ENCODE measurements around the gene MSRB1.
A peak's percentile ranks its signal among the peaks of the same experiment; 100 is the strongest.
"Not testable (repeated sequence)": the region's sequence is repeated elsewhere in the genome, so short reads cannot be mapped to it uniquely, and the experiment has no call there.

MSRB1 gene

GRCh38 chr16:1964506-1965395 lies 21.8 kb upstream of the MSRB1 start, which contains the start of gene RPS2:
TSS of gene RPS2 (minus strand) at chr16:1964826. CDS start at chr16:1964625, 201 bp downstream.
- no peak for TF ChIP-seq CTCF (IDR thresholded peaks at IDR 0.05; ENCODE audit: control insufficient read depth, insufficient read depth, low read depth, low read length, missing control alignments)
- H3K4me3 ChIP-seq (ENCODE audit: control insufficient read depth, low read depth, low read length) = peak within 1 kb of the TSS; percentile 96
- peak; percentile 94 for DNase-seq (ENCODE audit: low read depth)

- H3K4me3 ChIP-seq (ENCODE audit: control insufficient read depth, low read depth, low read length) = peak overlapping the region; percentile 96
- no peak for TF ChIP-seq CTCF (IDR thresholded peaks at IDR 0.05; ENCODE audit: control insufficient read depth, insufficient read depth, low read depth, low read length, missing control alignments)
- DNase-seq (ENCODE audit: low read depth) = no peak
Measured at GRCh38 chr16:1963806-1964505, 21.0 kb upstream of the MSRB1 start.

DNA sequence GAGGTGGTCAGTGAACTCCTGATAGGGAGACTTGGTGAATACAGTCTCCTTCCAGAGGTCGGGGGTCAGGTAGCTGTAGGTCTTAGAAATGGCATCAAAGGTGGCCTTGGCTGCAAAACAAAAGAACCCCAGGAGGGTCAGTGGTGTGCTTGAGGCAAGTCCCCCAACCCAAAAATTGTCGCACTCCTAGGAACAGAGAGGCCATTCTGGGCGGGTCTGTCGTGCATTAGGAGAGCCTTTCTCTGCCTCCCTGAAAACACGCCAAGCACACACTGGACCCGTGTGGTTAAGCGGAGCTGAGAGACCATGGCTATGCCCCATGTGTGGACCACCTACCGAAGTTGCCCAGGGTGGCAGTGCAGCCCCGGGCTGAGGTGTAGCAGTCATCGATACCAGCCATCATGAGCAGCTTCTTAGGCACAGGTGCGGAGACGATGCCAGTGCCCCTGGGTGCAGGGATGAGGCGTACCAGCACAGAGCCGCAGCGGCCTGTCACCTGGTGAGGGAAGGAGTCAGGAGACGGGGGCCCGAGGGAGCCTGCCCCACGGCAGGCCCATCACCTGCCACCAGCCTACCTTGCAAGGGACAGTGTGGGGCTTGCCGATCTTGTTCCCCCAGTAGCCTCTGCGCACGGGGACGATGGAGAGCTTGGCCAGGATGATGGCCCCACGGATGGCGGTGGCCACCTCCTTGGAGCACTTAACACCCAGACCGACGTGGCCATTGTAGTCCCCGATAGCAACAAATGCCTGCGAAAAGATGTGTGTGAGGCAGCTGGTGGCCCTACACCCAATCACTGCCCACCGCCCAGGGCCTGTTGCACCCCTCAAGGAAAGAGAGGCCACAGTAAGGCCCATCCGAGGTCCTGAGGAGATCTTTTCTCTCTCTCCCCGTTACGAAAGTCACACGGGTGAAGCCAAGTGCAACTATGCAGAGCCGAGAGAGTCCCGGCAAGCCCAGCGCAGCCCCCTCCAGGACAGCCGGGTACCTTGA lies 19.5 kb upstream of the MSRB1 start:
- DNase-seq (ENCODE audit: low read depth); H3K4me3 ChIP-seq (ENCODE audit: control insufficient read depth, low read depth, low read length): not testable (repeated sequence)

DNA sequence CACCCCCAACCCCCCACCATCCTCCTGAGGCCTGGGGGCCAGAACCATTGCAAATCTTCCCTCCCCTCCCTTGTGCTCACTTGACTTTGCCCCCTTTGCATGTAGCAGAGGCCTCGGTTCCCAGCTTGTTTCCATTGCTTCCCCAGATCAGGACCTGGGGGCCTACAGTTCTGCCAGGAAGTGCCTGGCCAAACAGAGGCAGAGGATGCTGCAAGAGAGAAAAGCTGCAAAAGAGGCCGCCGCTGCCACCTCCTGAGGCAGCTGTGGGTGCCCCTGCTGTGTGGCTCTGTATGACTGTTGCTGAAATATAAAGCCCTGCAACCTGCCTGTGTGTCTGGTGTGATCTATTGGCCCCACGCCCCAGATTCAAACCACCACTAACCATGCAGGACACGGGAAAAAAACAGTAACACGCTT lies 18.7 kb upstream of the MSRB1 start:
- no peak for TF ChIP-seq CTCF (IDR thresholded peaks at IDR 0.05; ENCODE audit: control insufficient read depth, insufficient read depth, low read depth, low read length, missing control alignments)
- H3K4me3 ChIP-seq (ENCODE audit: control insufficient read depth, low read depth, low read length) = no peak overlapping the region
- DNase-seq (ENCODE audit: low read depth) = no peak

DNA sequence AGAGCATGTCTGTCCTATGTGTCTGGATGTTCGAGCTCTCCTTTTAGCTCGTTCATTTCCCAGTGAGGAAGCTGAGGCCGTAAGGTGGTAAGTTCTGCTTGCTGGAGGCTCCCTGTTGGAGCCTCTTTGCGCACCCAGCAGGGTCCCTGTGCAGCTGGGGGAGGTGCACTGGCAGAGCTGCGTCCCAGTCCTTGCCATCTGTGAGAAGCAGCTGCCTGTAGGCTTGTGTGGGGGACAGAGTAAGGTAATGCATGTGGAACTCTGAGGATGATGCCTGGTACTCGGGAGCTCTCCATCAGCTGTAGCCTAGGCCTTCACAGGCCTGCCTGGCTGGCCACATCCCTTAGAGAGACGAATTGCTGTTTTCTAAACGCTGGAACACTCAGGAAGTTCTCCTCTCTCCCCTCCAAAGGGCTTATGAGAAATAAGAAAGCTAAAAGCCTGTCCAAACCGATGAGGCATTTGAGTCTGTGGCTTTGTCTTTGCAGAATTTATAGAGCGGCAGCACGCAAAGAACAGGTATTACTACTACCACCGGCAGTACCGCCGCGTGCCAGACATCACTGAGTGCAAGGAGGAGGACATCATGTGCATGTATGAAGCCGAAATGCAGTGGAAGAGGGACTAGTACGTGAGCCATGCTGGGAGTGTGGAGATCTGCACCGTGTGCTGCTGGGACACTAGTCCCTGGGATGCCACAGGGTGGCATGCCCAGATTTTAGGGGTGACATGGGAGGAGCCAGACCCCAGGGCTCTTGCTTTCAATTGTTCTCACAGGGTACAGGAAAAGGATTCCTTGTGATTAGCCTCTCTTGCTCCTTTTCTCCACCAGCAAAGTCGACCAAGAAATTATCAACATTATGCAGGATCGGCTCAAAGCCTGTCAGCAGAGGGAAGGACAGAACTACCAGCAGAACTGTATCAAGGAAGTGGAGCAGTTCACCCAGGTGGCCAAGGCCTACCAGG lies 17.9 kb upstream of the MSRB1 start:
- peak overlapping the region; percentile 81 for H3K4me3 ChIP-seq (ENCODE audit: control insufficient read depth, low read depth, low read length)
- TF ChIP-seq CTCF (IDR thresholded peaks at IDR 0.05; ENCODE audit: control insufficient read depth, insufficient read depth, low read depth, low read length, missing control alignments) = no peak
- no peak for DNase-seq (ENCODE audit: low read depth)

Data from AG09309 (cell line).